Hepatocyte (in vitro differentiated cells): ENCODE data around the gene DYRK1B. TPM values are rescaled to one million over a fixed set of nuclear protein-coding genes. Genes with fewer than 3 reads are reported as not detected.

Experiments
- DNase-seq: peaks from one replicate; pipeline ENCODE4 v3.0.0-alpha.2; 2016; ENCODE audit warnings: low spot score
- H2AFZ ChIP-seq: fragments of 200-600 bp; sonication (generic); 2 replicates; pipeline ENCODE4 v1.6.0; 2016; ENCODE audit warnings: antibody characterized with exemption, mild to moderate bottlenecking
- H3K27ac ChIP-seq: fragments of 200-600 bp; sonication (generic); 2 replicates; pipeline ENCODE4 v1.5.1; 2016; ENCODE audit warnings: mild to moderate bottlenecking
- H3K27me3 ChIP-seq: fragments of 200-600 bp; sonication (generic); 2 replicates; pipeline ENCODE4 v1.6.1; 2016
- H3K36me3 ChIP-seq: fragments of 200-600 bp; sonication (generic); replicated peaks from 2 replicates; pipeline ENCODE4 v1.5.1; 2016; ENCODE audit warnings: low read depth; ENCODE audit not compliant: insufficient read depth
- H3K4me1 ChIP-seq: fragments of 200-600 bp; sonication (generic); 2 replicates; pipeline ENCODE4 v1.5.1; 2016; ENCODE audit warnings: mild to moderate bottlenecking, moderate library complexity; ENCODE audit not compliant: insufficient read depth
- H3K4me2 ChIP-seq: fragments of 200-600 bp; sonication (generic); 2 replicates; pipeline ENCODE4 v1.6.0; 2016
- H3K4me3 ChIP-seq: fragments of 200-600 bp; sonication (generic); 2 replicates; pipeline ENCODE4 v1.5.1; 2016; ENCODE audit warnings: mild to moderate bottlenecking
- H3K79me2 ChIP-seq: fragments of 200-600 bp; sonication (generic); 2 replicates; pipeline ENCODE4 v1.6.0; 2017; ENCODE audit warnings: mild to moderate bottlenecking
- H3K9me2 ChIP-seq: fragments of 200-600 bp; sonication (generic); replicated peaks from 2 replicates; pipeline ENCODE4 v1.6.0; 2017; ENCODE audit warnings: mild to moderate bottlenecking; ENCODE audit not compliant: insufficient read depth
- H3K9me3 ChIP-seq: fragments of 200-600 bp; sonication (generic); 2 replicates; pipeline ENCODE4 v1.5.1; 2016; ENCODE audit warnings: low read depth, mild to moderate bottlenecking
- H4K20me1 ChIP-seq: fragments of 200-600 bp; sonication (generic); 2 replicates; pipeline ENCODE4 v1.6.0; 2016; ENCODE audit warnings: mild to moderate bottlenecking; ENCODE audit not compliant: insufficient read depth, poor library complexity, severe bottlenecking
- CTCF ChIP-seq: fragments of 200-600 bp; sonication (generic); IDR thresholded peaks from 2 replicates; pipeline ENCODE4 v1.5.1; 2016; ENCODE audit warnings: antibody characterized with exemption, mild to moderate bottlenecking; ENCODE audit not compliant: poor library complexity
- EZH2 ChIP-seq: fragments of 200-600 bp; sonication (generic); IDR thresholded peaks from 2 replicates; pipeline ENCODE4 v1.6.1; 2016; ENCODE audit warnings: antibody characterized with exemption, mild to moderate bottlenecking, borderline replicate concordance
- EZH2phosphoT487 ChIP-seq: fragments of 200-600 bp; sonication (generic); IDR thresholded peaks from one replicate; pipeline ENCODE4 v1.6.1; 2018; ENCODE audit warnings: antibody characterized with exemption, mild to moderate bottlenecking, low read depth, moderate library complexity; ENCODE audit not compliant: unreplicated experiment, severe bottlenecking
- WGBS: methylation state at CpG from one replicate; pipeline ENCODE4 v1.1.6; 2016; ENCODE audit warnings: low lambda C conversion rate; ENCODE audit errors: missing lambda C conversion rate; 5-methylcytosine and 5-hydroxymethylcytosine counted together
- polyA plus RNA-seq: library from polyadenylated mRNA; unstranded; fragments of >200 nt; fragmentation: Nextera tagmentation; extraction: Ambion mirVana; gene quantifications from 2 replicates; pipeline ENCODE4 v1.2.1, GENCODE V29; 2016
- total RNA-seq: library from RNA; depleted of rRNA; stranded (reverse); fragments of >200 nt; gene quantifications from 2 replicates; pipeline ENCODE4 v1.2.3, GENCODE V29; 2014

DYRK1B gene
- total and polyA plus RNA-seq, 2 experiments from 2014 or later = 12.2 to 25.7 TPM

GRCh38 chr19:39838569-39838968 lies 4.6 kb upstream of the DYRK1B start:
- Histone ChIP-seq H3K4me3 (no peak overlapping the region), H3K27me3 (no peaks in the 10 kb centered on the region), H3K4me2 (no peak overlapping the region), H2AFZ (no peak overlapping the region), H3K9me2 (no peaks in the 10 kb centered on the region), H3K79me2 (peaks cover 44% of the 10 kb centered on the region), H3K4me1 (no peaks in the 10 kb centered on the region), H3K27ac (no peak overlapping the region), H3K9me3 (no peaks in the 10 kb centered on the region), H3K36me3 (no peaks in the 10 kb centered on the region), H4K20me1 (peaks cover 6% of the 10 kb centered on the region)
- no peak for TF ChIP-seq EZH2
- no peak for TF ChIP-seq CTCF
- TF ChIP-seq EZH2phosphoT487 = no peak
- 89% methylated on average over 4 of the region's 4 CpGs for WGBS
- no peak for DNase-seq

DNA sequence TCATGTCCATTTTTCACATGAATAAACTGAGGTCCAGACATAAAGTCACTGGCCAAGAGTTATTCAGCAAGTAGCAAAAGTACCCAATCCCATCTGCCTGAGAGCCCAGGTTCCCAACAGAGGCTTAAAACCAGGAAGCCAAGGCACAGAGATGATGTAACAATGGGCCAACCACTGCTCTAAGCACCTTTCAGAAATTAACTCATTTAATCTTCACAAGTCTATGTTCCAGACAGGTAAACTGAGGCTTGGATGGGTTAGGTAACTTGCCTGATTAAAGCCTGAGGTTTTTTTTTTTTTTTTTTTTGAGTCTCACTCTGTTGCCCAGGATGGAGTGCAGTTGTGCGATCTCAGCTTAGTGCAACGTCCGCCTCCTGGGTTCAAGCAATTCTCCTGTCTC lies 4.0 kb upstream of the DYRK1B start:
- Histone ChIP-seq H3K4me3 (no peak overlapping the region), H3K27ac (no peak overlapping the region), H4K20me1 (peaks cover 6% of the 10 kb centered on the region), H3K4me2 (no peak overlapping the region), H3K79me2 (peaks cover 42% of the 10 kb centered on the region), H3K27me3 (no peaks in the 10 kb centered on the region), H3K9me3 (no peaks in the 10 kb centered on the region), H3K9me2 (no peaks in the 10 kb centered on the region), H3K4me1 (no peaks in the 10 kb centered on the region), H2AFZ (no peak overlapping the region), H3K36me3 (no peaks in the 10 kb centered on the region)
- no peak for TF ChIP-seq CTCF
- no peak for TF ChIP-seq EZH2phosphoT487
- no peak for DNase-seq
- 100% methylated on average over 3 of the region's 3 CpGs for WGBS

- Histone ChIP-seq H3K9me3 (no peaks in the 10 kb centered on the region), H2AFZ (peak overlapping the region; percentile 50), H3K27me3 (no peaks in the 10 kb centered on the region), H4K20me1 (peaks cover 12% of the 10 kb centered on the region), H3K27ac (peak overlapping the region; percentile 42), H3K9me2 (no peaks in the 10 kb centered on the region), H3K79me2 (peaks cover 34% of the 10 kb centered on the region), H3K4me1 (peaks cover 7% of the 10 kb centered on the region), H3K36me3 (no peaks in the 10 kb centered on the region), H3K4me3 (no peak overlapping the region), H3K4me2 (peak overlapping the region; percentile 65)
- WGBS = 47% methylated on average over 19 of the region's 19 CpGs
- no peak for DNase-seq
- TF ChIP-seq EZH2phosphoT487 = no peak
- no peak for TF ChIP-seq CTCF
- TF ChIP-seq EZH2 = no peak
These were observed 402 bp upstream of the DYRK1B start for GRCh38 chr19:39834287-39834841.

GRCh38 chr19:39833160-39833463 lies 850 bp downstream of the DYRK1B start:
- H3K36me3 ChIP-seq = no peaks in the 10 kb centered on the region

More at GRCh38 chr19:39833160-39833463, 850 bp downstream of the DYRK1B start:
- no peaks in the 10 kb centered on the region for H3K27me3 ChIP-seq
- peak overlapping the region; percentile 59 for H3K27ac ChIP-seq
- H3K4me3 ChIP-seq = peak overlapping the region; percentile 69
- no peak for DNase-seq
- H3K79me2 ChIP-seq = peaks cover 35% of the 10 kb centered on the region
- WGBS = 0% methylated on average over 2 of the region's 24 CpGs
- no peaks in the 10 kb centered on the region for H3K9me3 ChIP-seq
- TF ChIP-seq CTCF (no peak), EZH2 (no peak), EZH2phosphoT487 (no peak)
- peak overlapping the region; percentile 86 for H3K4me2 ChIP-seq
- peaks cover 12% of the 10 kb centered on the region for H4K20me1 ChIP-seq
- H2AFZ ChIP-seq = no peak overlapping the region
- H3K4me1 ChIP-seq = peaks cover 7% of the 10 kb centered on the region
- no peaks in the 10 kb centered on the region for H3K9me2 ChIP-seq
